ENCODE results near the gene RAC3. TPM values are rescaled to one million over a fixed set of nuclear protein-coding genes. Genes with fewer than 3 reads are reported as not detected.

RAC3 gene
- total and polyA plus RNA-seq, 3 donors (not counting 1 experiment from before 2014, with no cell fraction given) = 6.7 to 18.4 (median 8.0) TPM

Other genes starting within 250 kb of the RAC3 start
- gene GCGR, start 227.5 kb upstream of the RAC3 start, total RNA-seq = not detected
- not detected for gene GCGR, start 227.5 kb upstream of the RAC3 start, polyA plus RNA-seq
- 10 to 100 TPM; 36.0 to 38.9 TPM for gene MCRIP1, start 198.4 kb upstream of the RAC3 start, total RNA-seq
- 28.2 TPM for gene MCRIP1, start 198.4 kb upstream of the RAC3 start, polyA plus RNA-seq
- gene PPP1R27, start 196.6 kb upstream of the RAC3 start, total RNA-seq = 1 to 10 TPM in 1 of 2 donors, not detected in 1; 1.5 TPM
- 0.09 TPM for gene PPP1R27, start 196.6 kb upstream of the RAC3 start, polyA plus RNA-seq
- gene P4HB, start 171.1 kb upstream of the RAC3 start, total RNA-seq = 100 to 1,000 TPM; 827 to 995 TPM
- 57.2 TPM for gene P4HB, start 171.1 kb upstream of the RAC3 start, polyA plus RNA-seq
- gene ARHGDIA, start 160.3 kb upstream of the RAC3 start, total RNA-seq = 100 to 1,000 TPM; 115 to 549 TPM
- 278 TPM for gene ARHGDIA, start 160.3 kb upstream of the RAC3 start, polyA plus RNA-seq
- 100 to 1,000 TPM in 1 of 2 donors, 10 to 100 TPM in 1; 51.2 to 106 TPM for gene ALYREF, start 140.1 kb upstream of the RAC3 start, total RNA-seq
- gene ALYREF, start 140.1 kb upstream of the RAC3 start, polyA plus RNA-seq = 72.8 TPM
- 100 to 1,000 TPM in 1 of 2 donors, 10 to 100 TPM in 1; 65.3 to 112 TPM for gene ANAPC11, start 140.0 kb upstream of the RAC3 start, total RNA-seq
- 285 TPM for gene ANAPC11, start 140.0 kb upstream of the RAC3 start, polyA plus RNA-seq
- gene NPB, start 129.4 kb upstream of the RAC3 start, total RNA-seq = not detected
- gene NPB, start 129.4 kb upstream of the RAC3 start, polyA plus RNA-seq = 0.06 TPM
- gene PCYT2, start 120.3 kb upstream of the RAC3 start, total RNA-seq = 10 to 100 TPM; 23.5 to 48.7 TPM
- 51.6 TPM for gene PCYT2, start 120.3 kb upstream of the RAC3 start, polyA plus RNA-seq
- 10 to 100 TPM; 15.5 to 28.1 TPM for gene SIRT7, start 113.5 kb upstream of the RAC3 start, total RNA-seq
- 7.2 TPM for gene SIRT7, start 113.5 kb upstream of the RAC3 start, polyA plus RNA-seq
- gene MAFG, start 103.9 kb upstream of the RAC3 start, total RNA-seq = 10 to 100 TPM; 19.8 to 27.9 TPM
- gene MAFG, start 103.9 kb upstream of the RAC3 start, polyA plus RNA-seq = 11.5 TPM
- 10 to 100 TPM; 86.9 to 98.7 TPM for gene PYCR1, start 94.4 kb upstream of the RAC3 start, total RNA-seq
- 32.3 TPM for gene PYCR1, start 94.4 kb upstream of the RAC3 start, polyA plus RNA-seq
- gene MYADML2, start 84.4 kb upstream of the RAC3 start, total RNA-seq = not detected
- not detected for gene MYADML2, start 84.4 kb upstream of the RAC3 start, polyA plus RNA-seq
- gene NOTUM, start 70.5 kb upstream of the RAC3 start, total RNA-seq = not detected
- 0.02 TPM for gene NOTUM, start 70.5 kb upstream of the RAC3 start, polyA plus RNA-seq
- 10 to 100 TPM; 13.3 to 21.3 TPM for gene ASPSCR1, start 54.0 kb upstream of the RAC3 start, total RNA-seq
- gene ASPSCR1, start 54.0 kb upstream of the RAC3 start, polyA plus RNA-seq = 7.9 TPM
- gene CENPX, start 8.8 kb upstream of the RAC3 start, total RNA-seq = 10 to 100 TPM in 1 of 2 donors, 1 to 10 TPM in 1; 6.8 to 62.8 TPM
- gene CENPX, start 8.8 kb upstream of the RAC3 start, polyA plus RNA-seq = 102 TPM
- gene LRRC45, start 8.4 kb upstream of the RAC3 start, total RNA-seq = 10 to 100 TPM in 1 of 2 donors, 1 to 10 TPM in 1; 4.5 to 10.9 TPM
- gene LRRC45, start 8.4 kb upstream of the RAC3 start, polyA plus RNA-seq = 6.8 TPM
- 10 to 100 TPM; 27.7 to 68.9 TPM for gene DCXR, start 6.0 kb downstream of the RAC3 start, total RNA-seq
- 79.0 TPM for gene DCXR, start 6.0 kb downstream of the RAC3 start, polyA plus RNA-seq
- 10 to 100 TPM; 37.7 to 38.2 TPM for gene RFNG, start 20.1 kb downstream of the RAC3 start, total RNA-seq
- 13.6 TPM for gene RFNG, start 20.1 kb downstream of the RAC3 start, polyA plus RNA-seq
- 10 to 100 TPM; 84.2 to 98.2 TPM for gene GPS1, start 20.2 kb downstream of the RAC3 start, total RNA-seq
- 103 TPM for gene GPS1, start 20.2 kb downstream of the RAC3 start, polyA plus RNA-seq
- gene DUS1L, start 34.1 kb downstream of the RAC3 start, total RNA-seq = 10 to 100 TPM; 59.0 to 94.2 TPM
- 65.9 TPM for gene DUS1L, start 34.1 kb downstream of the RAC3 start, polyA plus RNA-seq
- 100 to 1,000 TPM; 126 to 452 TPM for gene FASN, start 66.6 kb downstream of the RAC3 start, total RNA-seq
- gene FASN, start 66.6 kb downstream of the RAC3 start, polyA plus RNA-seq = 217 TPM
- gene CCDC57, start 181.2 kb downstream of the RAC3 start, total RNA-seq = 10 to 100 TPM; 24.8 to 52.0 TPM
- 14.1 TPM for gene CCDC57, start 181.2 kb downstream of the RAC3 start, polyA plus RNA-seq
- 100 to 1,000 TPM; 180 to 212 TPM for gene SLC16A3, start 197.4 kb downstream of the RAC3 start, total RNA-seq
- 118 TPM for gene SLC16A3, start 197.4 kb downstream of the RAC3 start, polyA plus RNA-seq
- 100 to 1,000 TPM in 1 of 2 donors, 10 to 100 TPM in 1; 68.7 to 163 TPM for gene CSNK1D, start 242.0 kb downstream of the RAC3 start, total RNA-seq
- gene CSNK1D, start 242.0 kb downstream of the RAC3 start, polyA plus RNA-seq = 146 TPM

All from mammary epithelial cell (primary cell).